HG03135 (cell line): Measurements from ENCODE around the gene SLC66A2.

Experiments
- ATAC-seq: cut with Tn5 transposase; IDR thresholded peaks from one replicate; pipeline ENCODE4 v1.9.1; 2021; ENCODE audit warnings: mild to moderate bottlenecking, moderate library complexity; ENCODE audit not compliant: unreplicated experiment

Gene SLC66A2

GRCh38 chr18:79921984-79922965, 29.2 kb downstream of the SLC66A2 start:
- no peak for ATAC-seq

GRCh38 chr18:79919089-79919488, 32.4 kb downstream of the SLC66A2 start:
- ATAC-seq = no peak

- no peak for ATAC-seq
Measured at GRCh38 chr18:79918615-79919011, 32.8 kb downstream of the SLC66A2 start.

GRCh38 chr18:79917853-79918614, 33.4 kb downstream of the SLC66A2 start:
- ATAC-seq = no peak

- ATAC-seq = no peak
Measured at GRCh38 chr18:79917169-79917852, 34.1 kb downstream of the SLC66A2 start.

- ATAC-seq = no peak
Measured at GRCh38 chr18:79916546-79917168, 34.8 kb downstream of the SLC66A2 start.

GRCh38 chr18:79916128-79916494, 35.3 kb downstream of the SLC66A2 start:
- no peak for ATAC-seq

- ATAC-seq = no peak
Measured at GRCh38 chr18:79915161-79916127, 36.0 kb downstream of the SLC66A2 start.

GRCh38 chr18:79914614-79915160, 36.8 kb downstream of the SLC66A2 start:
- no peak for ATAC-seq

GRCh38 chr18:79912994-79913831, 38.2 kb downstream of the SLC66A2 start:
- ATAC-seq = no peak

GRCh38 chr18:79912409-79912991, 39.0 kb downstream of the SLC66A2 start:
- no peak for ATAC-seq

- no peak for ATAC-seq
Measured at GRCh38 chr18:79911344-79912270, 39.8 kb downstream of the SLC66A2 start.

- ATAC-seq = no peak
Measured at GRCh38 chr18:79910563-79911343, 40.7 kb downstream of the SLC66A2 start.

- ATAC-seq = no peak
Measured at GRCh38 chr18:79906706-79907105, 44.7 kb downstream of the SLC66A2 start.

GRCh38 chr18:79905993-79906392, 45.5 kb downstream of the SLC66A2 start:
- ATAC-seq = no peak

GRCh38 chr18:79905389-79905911, 46.0 kb downstream of the SLC66A2 start:
- ATAC-seq = no peak
